ENCODE data around the gene AKAP8L. TPM values are rescaled to one million over a fixed set of nuclear protein-coding genes. Genes with fewer than 3 reads are reported as not detected.

AKAP8L gene
- total and polyA plus RNA-seq, 2 of the 8 experiments (the other 6 are each of a cell fraction or from before 2014, with no cell fraction given): 75.1 to 138 TPM

DNA sequence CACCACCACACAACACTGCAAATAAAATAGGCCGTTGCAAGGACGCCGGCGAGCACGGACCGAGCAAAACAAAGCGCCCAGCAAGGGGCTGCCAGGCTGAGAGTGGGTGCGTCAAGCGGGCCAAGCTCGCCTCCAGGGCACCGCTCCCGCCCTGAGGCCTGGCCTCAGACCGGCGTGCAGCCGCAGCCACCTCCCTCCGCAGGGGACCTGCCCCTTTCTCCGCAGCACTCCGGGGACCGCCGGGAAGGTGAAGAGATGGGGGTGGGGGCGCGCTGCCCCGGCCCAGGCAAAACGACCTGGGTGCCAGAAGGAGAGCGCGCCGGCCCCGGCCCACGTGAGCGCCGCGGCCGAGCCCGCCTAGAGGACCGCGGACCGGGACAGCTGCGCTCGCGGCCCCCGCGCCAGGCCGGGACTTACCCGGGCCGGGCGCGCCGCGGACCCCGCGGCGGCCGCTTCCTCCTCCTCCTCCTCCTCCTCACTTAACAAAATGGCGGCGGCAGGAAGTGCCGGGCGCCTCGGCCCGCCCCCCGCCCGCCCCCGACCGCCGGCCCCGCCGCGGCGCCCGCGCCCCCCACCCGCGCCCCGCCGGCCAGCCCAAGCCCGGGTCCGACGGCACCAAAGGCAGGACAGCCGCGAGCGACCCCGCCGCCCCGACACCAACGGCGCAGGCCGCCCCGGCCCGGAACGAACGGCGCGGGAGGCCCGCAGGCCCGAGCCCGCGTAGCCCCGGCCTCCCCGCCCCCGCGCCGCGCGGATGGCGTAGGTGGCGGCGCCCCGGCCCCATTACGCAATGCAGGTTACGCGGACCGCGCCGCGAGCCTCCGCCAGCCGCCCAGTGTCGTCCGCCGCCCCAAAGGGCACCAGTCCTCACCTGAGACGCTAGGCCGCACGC is 87.1 kb downstream of the AKAP8L start (continued):
- no peak for TF ChIP-seq SIRT6 (IDR thresholded peaks at IDR 0.05; ENCODE audit: low read length)
- TF ChIP-seq CTCF (IDR thresholded peaks at IDR 0.05; ENCODE audit: control extremely low read depth in 1 of 3, insufficient read depth in 1 of 3, low read depth in 1 of 3, low read length in 3 of 3): no peak; a peak in 1 of 4 replicates

All from H1 (cell line).